Gastroesophageal sphincter (tissue), 3 donors: ENCODE results near the gene RAET1G.

ENCODE experiments used
- EP300 ChIP-seq: sonication (generic); formaldehyde crosslinking; IDR thresholded peaks from one replicate; pipeline ENCODE4 v1.6.1; 2017; ENCODE audit warnings: antibody characterized with exemption, mild to moderate bottlenecking
- POLR2A ChIP-seq, 2 donors: fragments of 450-650 bp; IDR thresholded peaks; one replicate each; pipeline ENCODE4 v1.6.1; 2017; ENCODE audit warnings: antibody characterized with exemption in 2 of 2, mild to moderate bottlenecking in 2 of 2, moderate library complexity in 1 of 2
- POLR2AphosphoS5 ChIP-seq: sonication (generic); formaldehyde crosslinking; IDR thresholded peaks from one replicate; pipeline ENCODE4 v1.6.1; 2017; ENCODE audit warnings: antibody characterized with exemption
- TF ChIP-seq, protein P1 (sequence below), 4 experiments: fragments of 200-600 bp in 2 of 4; fragments of 450-650 bp in 2 of 4; sonication (generic) in 1 of 4; IDR thresholded peaks; one replicate each; pipeline ENCODE4 v1.5.1; 2017 to 2019; ENCODE audit warnings: antibody characterized with exemption in 4 of 4, mild to moderate bottlenecking in 2 of 4, moderate library complexity in 2 of 4

- TF ChIP-seq, protein P1, sequence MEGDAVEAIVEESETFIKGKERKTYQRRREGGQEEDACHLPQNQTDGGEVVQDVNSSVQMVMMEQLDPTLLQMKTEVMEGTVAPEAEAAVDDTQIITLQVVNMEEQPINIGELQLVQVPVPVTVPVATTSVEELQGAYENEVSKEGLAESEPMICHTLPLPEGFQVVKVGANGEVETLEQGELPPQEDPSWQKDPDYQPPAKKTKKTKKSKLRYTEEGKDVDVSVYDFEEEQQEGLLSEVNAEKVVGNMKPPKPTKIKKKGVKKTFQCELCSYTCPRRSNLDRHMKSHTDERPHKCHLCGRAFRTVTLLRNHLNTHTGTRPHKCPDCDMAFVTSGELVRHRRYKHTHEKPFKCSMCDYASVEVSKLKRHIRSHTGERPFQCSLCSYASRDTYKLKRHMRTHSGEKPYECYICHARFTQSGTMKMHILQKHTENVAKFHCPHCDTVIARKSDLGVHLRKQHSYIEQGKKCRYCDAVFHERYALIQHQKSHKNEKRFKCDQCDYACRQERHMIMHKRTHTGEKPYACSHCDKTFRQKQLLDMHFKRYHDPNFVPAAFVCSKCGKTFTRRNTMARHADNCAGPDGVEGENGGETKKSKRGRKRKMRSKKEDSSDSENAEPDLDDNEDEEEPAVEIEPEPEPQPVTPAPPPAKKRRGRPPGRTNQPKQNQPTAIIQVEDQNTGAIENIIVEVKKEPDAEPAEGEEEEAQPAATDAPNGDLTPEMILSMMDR (IDR thresholded peaks at IDR 0.05), result no peak
- TF ChIP-seq POLR2A (IDR thresholded peaks at IDR 0.05), result no peak
- TF ChIP-seq EP300, result no peak
- no peak for TF ChIP-seq POLR2AphosphoS5
Observed at GRCh38 chr6:149924206-149924932, 1.4 kb upstream of the RAET1G start.
